Measurements from ENCODE around the gene FBRS.

- TF ChIP-seq CTCF (IDR thresholded peaks at IDR 0.05) (no peak), POLR2A (IDR thresholded peaks at IDR 0.05) (no peak)
These were observed 42.7 kb downstream of the FBRS start for GRCh38 chr16:30700971-30701370.

Measured in right lobe of liver (tissue), 4 donors.